Neural cell (in vitro differentiated cells): ENCODE results near the gene NT5M.

Source experiments
- CTCF ChIP-seq: fragments of 450-650 bp; IDR thresholded peaks from 2 replicates; pipeline ENCODE4 v1.5.1; 2014; ENCODE audit warnings: antibody characterized with exemption, mild to moderate bottlenecking, moderate library complexity; ENCODE audit not compliant: poor library complexity, severe bottlenecking
- EP300 ChIP-seq: fragments of 450-650 bp; conservative IDR thresholded peaks from 2 replicates; pipeline ENCODE4 v1.6.1; 2014; ENCODE audit warnings: antibody characterized with exemption, mild to moderate bottlenecking, moderate library complexity; ENCODE audit not compliant: poor library complexity, severe bottlenecking
- EZH2 ChIP-seq: fragments of 200-600, 300-800 bp; shearing (Covaris generic), sonication (generic); IDR thresholded peaks from 2 replicates; pipeline ENCODE4 v1.6.1; 2014; ENCODE audit warnings: antibody characterized with exemption, low read length, borderline replicate concordance, mild to moderate bottlenecking; ENCODE audit not compliant: insufficient read depth, poor library complexity, severe bottlenecking
- MXI1 ChIP-seq: fragments of 450-650 bp; conservative IDR thresholded peaks from 2 replicates; pipeline ENCODE4 v1.6.1; 2014; ENCODE audit warnings: antibody characterized with exemption, mild to moderate bottlenecking; ENCODE audit not compliant: poor library complexity, severe bottlenecking
- POLR2AphosphoS5 ChIP-seq: IDR thresholded peaks from 2 replicates; pipeline ENCODE4 v1.6.1; 2012
- RAD21 ChIP-seq: fragments of 450-650 bp; conservative IDR thresholded peaks from 2 replicates; pipeline ENCODE4 v1.6.1; 2014; ENCODE audit warnings: antibody characterized with exemption, mild to moderate bottlenecking, moderate library complexity
- REST ChIP-seq: IDR thresholded peaks from 2 replicates; pipeline ENCODE4 v1.6.1; 2012; ENCODE audit warnings: borderline replicate concordance
- SMC3 ChIP-seq: fragments of 450-650 bp; conservative IDR thresholded peaks from 2 replicates; pipeline ENCODE4 v1.6.1; 2014; ENCODE audit warnings: antibody characterized with exemption, mild to moderate bottlenecking, moderate library complexity; ENCODE audit not compliant: poor library complexity

- no peak for TF ChIP-seq CTCF
- TF ChIP-seq RAD21, result no peak
- no peak for TF ChIP-seq EZH2
- TF ChIP-seq MXI1, result no peak
- TF ChIP-seq POLR2AphosphoS5, result no peak
- no peak for TF ChIP-seq REST
- no peak for TF ChIP-seq EP300
- no peak for TF ChIP-seq SMC3
These were observed 43.5 kb downstream of the NT5M start for GRCh38 chr17:17346428-17347233.
